ACHN (cell line): ENCODE data around the gene RPP14.
"Not testable (repeated sequence)": the region's sequence is repeated elsewhere in the genome, so short reads cannot be mapped to it uniquely, and the experiment has no call there.

Source experiments
- DNase-seq: peaks from one replicate; pipeline ENCODE4 v3.0.0-alpha.2; 2015
- in situ Hi-C: cut with HindIII; loops from 2 replicates; pipeline ENCODE4 v1.10.0; 2017; ENCODE audit warnings: low sequenced_read_pairs, low pct_ligation_motif_present, low pct_unique_long_range_greater_than_20kb

The RPP14 gene

DNA sequence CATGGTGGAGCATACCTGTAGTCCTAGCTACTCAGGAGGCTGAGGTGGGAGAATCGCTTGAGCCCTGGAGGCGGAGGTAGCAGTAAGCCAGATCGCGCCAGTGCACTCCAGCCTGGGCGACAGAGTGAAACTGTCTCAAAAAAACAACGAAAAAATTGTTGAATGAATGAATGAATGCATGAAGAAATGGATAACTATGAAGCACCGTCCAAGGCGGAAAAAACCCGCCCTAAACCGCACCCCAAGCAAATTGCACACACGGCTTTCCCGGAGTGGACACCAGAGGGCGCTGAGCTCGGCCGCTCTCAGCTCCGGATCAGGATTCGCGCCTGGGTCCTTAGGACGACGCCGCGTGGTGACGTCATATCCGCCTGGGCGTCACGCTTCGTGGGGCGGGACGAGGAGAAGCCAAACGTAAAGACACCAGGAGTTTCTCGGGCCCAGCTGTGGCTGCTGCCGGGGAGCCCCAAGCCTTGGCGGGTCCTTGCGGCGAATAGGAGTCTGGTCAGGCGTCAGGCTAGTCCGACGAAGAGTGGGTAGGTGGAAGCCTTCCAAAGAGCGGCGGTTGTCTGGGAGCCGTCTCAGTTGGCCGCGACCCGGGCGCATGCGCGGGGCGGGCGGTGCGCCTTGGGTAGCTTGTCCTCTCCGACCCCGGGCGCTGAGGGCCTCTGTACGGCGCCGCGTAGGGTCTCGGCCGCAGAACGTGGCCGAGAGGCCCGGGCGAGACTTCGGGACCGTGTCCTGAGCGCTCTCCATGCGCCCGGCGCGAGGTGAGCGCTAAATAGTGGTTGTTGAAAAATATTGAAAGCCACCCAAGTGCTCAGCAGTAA, at the start of gene RPP14, which contains the start of gene HTD2:
TSS of gene RPP14 (plus strand) at position 364 of the 830 bp plus-strand sequence. CDS start 4,085 bp downstream, outside the sequence.
TSS of gene HTD2 (plus strand) at position 639 of the 830 bp plus-strand sequence. CDS start 11,094 bp downstream, outside the sequence.
- in situ Hi-C loops, result no loop called here
- DNase-seq, result peak; percentile 94

DNA sequence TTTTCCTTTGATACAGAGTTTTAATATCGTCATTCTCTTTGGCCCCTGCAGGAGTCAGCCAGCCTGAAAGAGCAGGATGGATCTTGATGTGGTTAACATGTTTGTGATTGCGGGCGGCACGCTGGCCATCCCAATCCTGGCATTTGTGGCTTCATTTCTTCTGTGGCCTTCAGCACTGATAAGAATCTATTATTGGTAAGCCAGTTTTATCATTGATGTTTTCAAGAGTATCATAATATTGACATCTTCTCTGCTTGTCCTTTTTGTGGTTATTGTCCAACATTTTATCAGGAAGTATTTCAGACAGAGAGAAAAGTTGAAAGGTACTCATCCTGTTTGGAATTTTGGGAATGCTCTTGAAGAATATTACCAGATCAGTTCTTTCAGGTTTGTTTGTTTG, 49.5 kb upstream of the RPP14 start:
- in situ Hi-C loops, result no loop called here
- DNase-seq, result no peak

- in situ Hi-C loops, result no loop called here
- DNase-seq, result no peak
These were observed 47.5 kb upstream of the RPP14 start for GRCh38 chr3:58258392-58259055.

- in situ Hi-C loops, result no loop called here
- DNase-seq, result peak; percentile 52
These were observed 45.7 kb upstream of the RPP14 start for GRCh38 chr3:58260261-58260731.

GRCh38 chr3:58260733-58261132, 45.3 kb upstream of the RPP14 start:
- in situ Hi-C loops, result no loop called here

GRCh38 chr3:58261954-58262666, 43.9 kb upstream of the RPP14 start:
- in situ Hi-C loops, result no loop called here
- no peak for DNase-seq

More at GRCh38 chr3:58260733-58261132, 45.3 kb upstream of the RPP14 start:
- DNase-seq, result peak; percentile 22

DNA sequence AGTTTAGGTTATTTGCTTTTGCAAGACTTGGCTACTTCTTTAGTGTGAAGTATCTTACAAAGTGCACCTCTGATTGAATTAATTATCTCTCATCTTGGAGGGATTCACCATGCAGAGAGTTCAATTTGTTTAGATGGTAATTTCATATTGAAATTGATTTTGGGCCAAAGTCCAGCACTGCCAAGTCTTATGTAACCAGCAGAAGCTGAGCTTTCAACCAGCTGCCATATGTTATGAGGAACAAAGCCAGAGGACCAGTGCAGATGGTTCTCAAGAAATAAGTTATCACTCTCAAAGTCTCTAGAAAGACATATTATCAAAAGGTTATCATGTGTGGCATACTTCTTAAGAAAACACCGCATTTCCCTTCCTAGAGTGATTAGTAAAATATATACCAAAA, 39.5 kb upstream of the RPP14 start:
- DNase-seq, result no peak
- in situ Hi-C loops, result no loop called here

- DNase-seq, in situ Hi-C loops: not testable (repeated sequence)
These were observed 38.5 kb upstream of the RPP14 start for GRCh38 chr3:58267543-58267942.

GRCh38 chr3:58269356-58269755, 36.7 kb upstream of the RPP14 start:
- DNase-seq, result no peak
- in situ Hi-C loops, result no loop called here

GRCh38 chr3:58270485-58270884, 35.6 kb upstream of the RPP14 start:
- no peak for DNase-seq
- in situ Hi-C loops, result no loop called here

DNA sequence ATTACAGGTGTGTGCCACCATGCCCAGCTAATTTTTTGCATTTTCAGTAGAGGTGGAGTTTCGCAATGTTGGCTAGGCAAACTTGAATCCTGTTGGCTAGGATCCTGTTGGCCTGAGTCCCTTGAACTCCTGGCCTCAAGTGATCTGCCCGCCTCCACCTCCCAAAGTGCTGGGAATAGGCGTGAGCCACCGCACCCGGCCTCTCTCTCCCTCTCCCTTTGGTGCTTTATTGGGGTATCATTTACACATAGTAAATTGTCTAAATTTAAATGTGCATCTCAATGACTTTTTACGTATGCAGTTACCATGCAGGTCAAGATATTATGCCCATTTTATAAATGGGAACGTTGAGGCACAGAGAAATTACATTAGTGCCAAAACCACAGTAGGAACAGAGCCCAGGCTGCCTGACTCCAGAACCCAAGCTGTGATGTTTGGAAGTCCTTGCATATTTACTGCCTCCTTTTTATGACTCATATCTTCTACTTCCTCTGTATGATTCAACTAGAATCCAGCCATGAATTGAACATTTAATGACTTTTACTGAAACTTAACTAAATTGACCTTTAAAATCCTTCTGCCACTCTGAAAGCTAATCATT, 34.0 kb upstream of the RPP14 start:
- in situ Hi-C loops, result no loop called here
- peak; percentile 74 for DNase-seq

GRCh38 chr3:58272891-58273290, 33.2 kb upstream of the RPP14 start:
- no peak for DNase-seq
- in situ Hi-C loops, result no loop called here

DNA sequence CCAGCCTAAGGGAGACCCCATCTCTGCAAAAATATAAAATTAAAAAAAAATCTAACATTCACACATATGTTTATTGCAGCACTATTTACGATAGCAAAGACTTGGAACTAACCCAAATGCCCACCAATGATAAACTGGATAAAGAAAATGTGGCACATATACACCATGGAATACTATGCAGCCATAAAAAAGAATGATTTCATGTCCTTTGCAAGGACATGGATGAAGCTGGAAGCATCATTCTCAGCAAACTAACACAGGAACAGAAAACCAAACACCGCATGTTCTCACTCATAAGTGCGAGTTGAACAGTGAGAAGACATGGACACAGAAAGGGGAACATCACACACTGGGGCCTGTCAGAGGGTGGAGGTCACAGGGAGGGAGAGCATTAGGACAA, 32.7 kb upstream of the RPP14 start:
- in situ Hi-C loops, DNase-seq: not testable (repeated sequence)

GRCh38 chr3:58274027-58274614, 31.9 kb upstream of the RPP14 start:
- no peak for DNase-seq
- in situ Hi-C loops, result no loop called here

DNA sequence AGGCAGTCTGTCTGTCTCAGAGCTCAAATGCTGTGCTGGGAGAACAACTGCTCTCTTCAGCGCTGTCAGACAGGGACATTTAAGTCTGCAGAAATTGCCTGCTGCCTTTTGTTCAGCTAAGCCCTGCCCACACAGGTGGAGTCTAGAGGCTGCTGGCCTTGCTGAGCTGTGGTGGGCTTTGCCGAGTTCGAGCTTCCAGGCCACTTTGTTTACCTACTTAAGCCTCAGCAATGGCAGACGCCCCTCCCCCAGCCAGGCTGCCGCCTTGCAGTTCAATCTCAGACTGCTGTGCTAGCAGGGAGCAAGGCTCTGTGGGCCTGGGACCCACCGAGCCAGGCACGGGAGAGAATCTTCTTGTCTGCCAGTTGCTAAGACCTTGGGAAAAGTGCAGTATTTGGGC, 25.0 kb upstream of the RPP14 start:
- DNase-seq, result no peak
- in situ Hi-C loops, result no loop called here

- no peak for DNase-seq
- in situ Hi-C loops, result no loop called here
These were observed 20.7 kb upstream of the RPP14 start for GRCh38 chr3:58285334-58285733.

GRCh38 chr3:58287354-58287753, 18.7 kb upstream of the RPP14 start:
- in situ Hi-C loops, result no loop called here
- DNase-seq, result no peak

DNA sequence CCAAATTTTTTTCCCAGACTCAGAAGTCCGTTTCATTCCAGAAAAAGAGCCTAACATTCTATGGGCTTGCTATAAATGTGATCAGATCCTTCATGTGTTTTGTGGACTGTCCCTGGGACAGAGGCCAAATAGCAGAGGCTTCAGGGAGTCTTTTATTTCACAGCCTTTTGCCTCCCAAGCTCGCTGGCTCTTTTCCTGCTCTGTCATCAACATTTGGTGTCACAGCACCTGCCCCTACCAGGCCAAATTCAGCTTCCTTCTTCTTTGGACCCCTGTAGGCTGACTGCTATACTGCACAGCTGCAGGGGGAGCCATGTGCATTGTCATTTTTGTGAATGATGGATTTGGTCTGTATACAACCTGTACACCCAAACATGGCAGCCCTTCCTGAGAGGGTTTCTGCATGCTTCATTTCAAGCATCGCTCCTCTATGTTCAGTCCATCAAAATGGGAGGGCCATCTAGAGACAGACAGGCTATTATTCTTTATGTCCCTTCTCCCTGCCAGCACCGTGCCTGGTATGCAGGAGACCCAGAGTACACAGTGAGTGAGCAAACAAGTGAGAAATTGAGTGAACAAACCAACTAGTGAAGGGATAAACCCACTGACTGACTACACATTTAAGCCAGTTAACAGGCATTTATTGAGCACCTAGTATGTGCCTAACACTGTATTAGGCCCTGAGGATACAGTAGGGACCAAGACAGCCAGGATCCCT, 17.9 kb upstream of the RPP14 start:
- in situ Hi-C loops, result no loop called here
- no peak for DNase-seq
